ENCODE measurements around the gene KRT2. TPM values are rescaled to one million over a fixed set of nuclear protein-coding genes. Genes with fewer than 3 reads are reported as not detected.

KRT2 gene
- total and polyA plus RNA-seq, 2 donors: 3.6 to 26.4 TPM

DNA sequence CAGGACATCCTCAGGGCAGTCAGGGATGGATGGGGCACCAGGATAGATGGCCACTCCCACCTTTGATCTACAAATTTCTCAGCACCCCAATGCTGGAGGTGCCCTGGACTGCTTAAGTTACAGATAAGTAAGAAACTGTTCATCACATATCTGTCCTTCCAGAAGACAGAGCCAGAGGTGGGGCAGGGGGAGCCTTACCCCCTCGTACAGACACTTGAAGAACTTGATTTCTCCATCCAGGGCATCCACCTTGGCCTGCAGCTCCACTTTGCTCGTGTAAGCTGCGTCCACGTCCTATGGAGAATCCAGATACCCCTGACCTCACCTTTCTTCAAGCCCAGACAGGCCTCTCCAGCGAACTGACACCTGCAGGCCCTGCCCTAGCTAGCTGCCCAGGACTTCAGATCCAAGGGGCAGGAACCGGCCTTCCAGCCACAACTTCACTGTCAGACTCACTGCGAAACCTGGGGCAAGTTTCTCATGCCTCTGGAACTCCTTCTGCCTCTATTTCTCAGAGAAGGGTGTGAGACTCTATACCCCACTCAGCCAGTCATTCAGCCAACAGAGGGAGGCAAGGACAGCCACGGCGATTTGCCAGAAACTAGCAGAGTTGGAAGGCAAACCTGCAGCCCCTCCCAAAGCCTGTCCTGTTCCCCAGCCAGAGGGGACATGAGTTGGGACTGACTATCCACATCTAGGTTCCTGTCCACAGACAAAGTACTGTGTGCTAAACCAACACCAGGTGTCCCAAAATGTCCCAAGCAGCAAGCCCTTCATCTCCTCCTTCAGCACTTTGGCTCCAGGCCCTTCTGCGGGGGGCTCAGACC, 37.4 kb downstream of the KRT2 start:
- Histone ChIP-seq H3K9me3 (ENCODE audit: control insufficient read depth in 2 of 2, insufficient read depth in 1 of 2, low read length in 1 of 2) (no peaks in the 10 kb centered on the region), H3K4me1 (ENCODE audit: control insufficient read depth in 2 of 2, insufficient read depth in 2 of 2, low read length in 2 of 2) (peaks cover 15 to 56% of the 10 kb centered on the region in 2 donors), H3K27me3 (ENCODE audit: control insufficient read depth in 2 of 2, insufficient read depth in 1 of 2, low read length in 1 of 2) (no peaks in the 10 kb centered on the region), H3K27ac (ENCODE audit: low read depth in 1 of 2, low read length in 1 of 2) (peak overlapping the region; percentile 74 to 77), H3K36me3 (ENCODE audit: control insufficient read depth in 2 of 2, insufficient read depth in 2 of 2, low read length in 1 of 2) (no peaks in the 10 kb centered on the region), H3K4me3 (ENCODE audit: low read length in 2 of 2) (no peak overlapping the region)
- WGBS: 92% methylated on average over 10 of the region's 10 CpGs
- DNase-seq (ENCODE audit: low read depth in 6 of 9, low spot score in 9 of 9): no peak

DNA sequence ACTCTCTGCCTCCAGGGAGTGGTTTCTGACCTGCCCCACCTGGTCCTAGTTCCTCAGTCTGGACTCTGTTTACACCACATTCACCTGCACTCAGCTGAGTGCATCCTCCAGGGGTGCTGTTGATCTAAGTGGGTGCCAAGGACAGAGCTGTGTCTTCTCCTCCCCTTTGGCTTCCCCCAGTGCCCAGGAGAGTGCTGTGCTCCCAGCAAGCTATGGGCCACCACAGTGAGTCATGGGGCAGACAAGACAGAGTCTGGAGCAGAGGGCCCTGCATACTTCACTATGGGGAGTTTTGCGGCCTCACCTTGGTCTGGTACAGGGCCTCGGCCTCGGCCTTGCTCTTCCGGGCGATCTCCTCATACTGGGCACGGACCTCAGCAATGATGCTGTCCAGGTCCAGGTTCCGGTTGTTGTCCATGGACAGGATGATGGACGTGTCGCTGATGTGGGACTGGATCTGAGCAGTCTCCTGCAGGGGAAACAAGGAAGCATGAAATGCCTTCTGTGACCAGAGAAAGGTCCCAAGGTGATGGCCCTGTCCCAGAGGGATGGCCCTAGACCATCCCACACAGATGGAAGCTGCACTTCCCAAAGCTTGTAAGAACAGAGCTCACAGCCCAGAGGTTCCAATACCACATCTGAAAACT, 38.5 kb downstream of the KRT2 start:
- no peak overlapping the region for H3K27ac ChIP-seq (ENCODE audit: low read depth in 1 of 2, low read length in 1 of 2)
- WGBS: 97% methylated on average over 9 of the region's 9 CpGs
- DNase-seq (ENCODE audit: low read depth in 6 of 9, low spot score in 9 of 9): no peak
- H3K36me3 ChIP-seq (ENCODE audit: control insufficient read depth in 2 of 2, insufficient read depth in 2 of 2, low read length in 1 of 2): no peaks in the 10 kb centered on the region
- peaks cover 19 to 64% of the 10 kb centered on the region in 2 donors for H3K4me1 ChIP-seq (ENCODE audit: control insufficient read depth in 2 of 2, insufficient read depth in 2 of 2, low read length in 2 of 2)
- no peaks in the 10 kb centered on the region for H3K9me3 ChIP-seq (ENCODE audit: control insufficient read depth in 2 of 2, insufficient read depth in 1 of 2, low read length in 1 of 2)
- no peaks in the 10 kb centered on the region for H3K27me3 ChIP-seq (ENCODE audit: control insufficient read depth in 2 of 2, insufficient read depth in 1 of 2, low read length in 1 of 2)
- no peak overlapping the region for H3K4me3 ChIP-seq (ENCODE audit: low read length in 2 of 2)

DNA sequence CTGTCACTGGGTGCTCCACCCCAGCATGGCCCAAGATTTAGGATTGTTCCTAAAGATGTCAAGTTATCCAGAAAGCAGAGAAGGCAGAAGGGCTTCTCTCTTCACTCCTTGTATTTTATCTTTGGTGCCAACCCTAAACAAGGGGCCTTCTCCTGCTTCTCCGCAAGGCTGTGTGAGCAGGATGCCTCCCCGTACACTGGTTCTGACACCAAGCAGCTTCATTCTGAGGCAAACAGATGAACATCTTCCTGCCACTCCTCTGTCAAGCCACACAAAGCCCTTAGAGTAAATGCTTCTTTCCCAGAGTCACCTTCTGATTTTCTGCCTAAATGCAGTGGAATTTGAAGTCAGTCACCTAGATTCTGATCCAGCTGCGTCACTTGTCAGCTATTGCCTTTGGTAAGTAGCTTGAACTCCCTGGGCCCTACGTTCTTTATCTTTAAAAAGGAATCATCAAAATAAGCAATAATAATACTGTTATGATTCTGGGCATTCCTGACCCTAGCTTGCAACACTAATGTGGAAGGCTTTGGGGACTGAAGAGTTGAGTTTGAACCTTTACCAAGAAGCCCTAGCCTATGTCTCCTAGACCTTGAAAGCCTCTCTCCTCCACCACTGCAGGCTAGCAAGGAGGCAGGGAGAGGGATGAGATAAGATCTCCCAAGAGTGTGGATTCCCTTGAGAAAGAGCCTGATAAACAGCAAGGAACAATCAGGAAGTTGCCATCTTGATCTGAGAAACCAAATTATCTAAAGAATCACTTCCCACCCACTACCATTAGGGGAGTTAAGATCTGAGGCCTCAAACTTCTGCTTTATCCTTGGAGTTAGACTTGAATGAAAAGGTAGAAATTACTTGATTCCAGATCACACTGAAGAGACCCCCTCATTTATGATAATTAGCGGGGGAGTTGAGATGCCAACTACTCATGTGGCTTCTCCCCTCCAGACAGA, 39.3 kb downstream of the KRT2 start:
- DNase-seq (ENCODE audit: low read depth in 6 of 9, low spot score in 9 of 9): peak in 1 of 9 donors; percentile 33
- Histone ChIP-seq H3K4me3 (ENCODE audit: low read length in 2 of 2) (no peak overlapping the region), H3K4me1 (ENCODE audit: control insufficient read depth in 2 of 2, insufficient read depth in 2 of 2, low read length in 2 of 2) (peaks cover 27 to 72% of the 10 kb centered on the region in 2 donors), H3K9me3 (ENCODE audit: control insufficient read depth in 2 of 2, insufficient read depth in 1 of 2, low read length in 1 of 2) (no peaks in the 10 kb centered on the region), H3K27ac (ENCODE audit: low read depth in 1 of 2, low read length in 1 of 2) (peak overlapping the region; percentile 57 to 67), H3K27me3 (ENCODE audit: control insufficient read depth in 2 of 2, insufficient read depth in 1 of 2, low read length in 1 of 2) (no peaks in the 10 kb centered on the region), H3K36me3 (ENCODE audit: control insufficient read depth in 2 of 2, insufficient read depth in 2 of 2, low read length in 1 of 2) (no peaks in the 10 kb centered on the region)
- WGBS: 94% methylated on average over 5 of the region's 5 CpGs

DNA sequence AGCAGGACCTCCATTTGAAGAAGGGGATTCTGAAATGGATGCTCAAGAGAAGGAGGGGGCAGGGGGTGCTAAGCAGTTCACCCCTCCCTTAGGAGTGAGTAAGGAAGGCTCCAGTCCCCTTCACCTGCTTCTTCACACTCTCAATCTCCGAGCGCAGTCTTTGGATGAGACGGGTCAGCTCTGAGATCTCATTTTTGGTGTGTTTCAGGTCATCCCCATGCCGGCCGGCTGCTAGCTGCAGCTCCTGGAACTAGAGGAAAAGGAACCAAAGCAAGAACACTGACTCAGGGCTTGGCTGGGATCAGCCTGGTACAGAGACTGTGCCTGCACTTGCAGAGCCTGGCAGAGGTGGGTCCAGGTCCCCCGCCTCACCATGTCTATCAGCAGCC, 40.9 kb downstream of the KRT2 start:
- no peaks in the 10 kb centered on the region for H3K9me3 ChIP-seq (ENCODE audit: control insufficient read depth in 2 of 2, insufficient read depth in 1 of 2, low read length in 1 of 2)
- H3K4me3 ChIP-seq (ENCODE audit: low read length in 2 of 2): no peak overlapping the region
- no peaks in the 10 kb centered on the region for H3K27me3 ChIP-seq (ENCODE audit: control insufficient read depth in 2 of 2, insufficient read depth in 1 of 2, low read length in 1 of 2)
- H3K36me3 ChIP-seq (ENCODE audit: control insufficient read depth in 2 of 2, insufficient read depth in 2 of 2, low read length in 1 of 2): no peaks in the 10 kb centered on the region
- WGBS: 97% methylated on average over 6 of the region's 6 CpGs
- H3K27ac ChIP-seq (ENCODE audit: low read depth in 1 of 2, low read length in 1 of 2): peak overlapping the region in 1 of 2 donors; percentile 72
- DNase-seq (ENCODE audit: low read depth in 6 of 9, low spot score in 9 of 9): no peak
- H3K4me1 ChIP-seq (ENCODE audit: control insufficient read depth in 2 of 2, insufficient read depth in 2 of 2, low read length in 2 of 2): peaks cover 28 to 75% of the 10 kb centered on the region in 2 donors

DNA sequence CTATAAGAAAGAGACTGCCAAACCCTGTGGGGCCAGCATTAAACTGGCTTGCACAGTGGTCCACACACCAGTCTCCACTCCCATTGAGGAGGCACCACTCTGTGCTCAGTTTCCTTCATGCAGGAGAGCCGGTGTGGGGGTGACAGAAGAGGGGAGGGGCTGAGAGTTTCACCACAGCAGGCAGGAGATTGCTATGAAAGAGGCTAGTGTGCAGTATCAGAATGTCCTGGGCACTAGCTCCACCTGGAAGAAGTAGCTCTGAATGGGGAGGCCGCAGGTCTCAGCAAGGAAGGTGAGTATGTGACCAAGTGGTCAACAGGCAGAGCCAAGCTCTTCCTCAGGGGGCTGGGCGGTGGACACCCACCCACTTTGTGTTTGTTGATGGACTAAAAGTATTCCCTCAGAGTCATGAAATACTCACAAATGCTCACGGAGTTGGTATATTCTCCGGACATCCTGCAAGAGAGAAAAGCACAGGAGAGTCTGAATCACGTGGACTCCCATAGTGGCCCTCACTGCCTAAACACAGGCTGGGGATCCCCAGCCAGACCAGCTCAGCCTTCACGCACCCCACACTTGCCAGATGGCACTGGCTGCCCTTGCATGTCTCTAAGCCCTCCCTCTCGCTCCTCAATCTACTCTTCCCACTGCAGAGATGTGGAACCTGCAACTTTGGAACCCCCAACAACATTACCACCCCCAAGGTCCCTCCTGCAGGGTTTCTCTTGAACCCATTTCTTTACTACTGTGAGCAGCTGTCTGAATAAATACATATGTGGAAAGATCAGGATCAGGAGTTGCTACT, 43.0 kb downstream of the KRT2 start:
- no peaks in the 10 kb centered on the region for H3K27me3 ChIP-seq (ENCODE audit: control insufficient read depth in 2 of 2, insufficient read depth in 1 of 2, low read length in 1 of 2)
- peak in 1 of 9 donors; percentile 30 for DNase-seq (ENCODE audit: low read depth in 6 of 9, low spot score in 9 of 9)
- no peaks in the 10 kb centered on the region for H3K36me3 ChIP-seq (ENCODE audit: control insufficient read depth in 2 of 2, insufficient read depth in 2 of 2, low read length in 1 of 2)
- peak overlapping the region in 1 of 2 donors; percentile 3 for H3K27ac ChIP-seq (ENCODE audit: low read depth in 1 of 2, low read length in 1 of 2)
- H3K4me3 ChIP-seq (ENCODE audit: low read length in 2 of 2): no peak overlapping the region
- no peaks in the 10 kb centered on the region for H3K9me3 ChIP-seq (ENCODE audit: control insufficient read depth in 2 of 2, insufficient read depth in 1 of 2, low read length in 1 of 2)
- 93% methylated on average over 8 of the region's 8 CpGs for WGBS
- peaks cover 22 to 64% of the 10 kb centered on the region in 2 donors for H3K4me1 ChIP-seq (ENCODE audit: control insufficient read depth in 2 of 2, insufficient read depth in 2 of 2, low read length in 2 of 2)

DNA sequence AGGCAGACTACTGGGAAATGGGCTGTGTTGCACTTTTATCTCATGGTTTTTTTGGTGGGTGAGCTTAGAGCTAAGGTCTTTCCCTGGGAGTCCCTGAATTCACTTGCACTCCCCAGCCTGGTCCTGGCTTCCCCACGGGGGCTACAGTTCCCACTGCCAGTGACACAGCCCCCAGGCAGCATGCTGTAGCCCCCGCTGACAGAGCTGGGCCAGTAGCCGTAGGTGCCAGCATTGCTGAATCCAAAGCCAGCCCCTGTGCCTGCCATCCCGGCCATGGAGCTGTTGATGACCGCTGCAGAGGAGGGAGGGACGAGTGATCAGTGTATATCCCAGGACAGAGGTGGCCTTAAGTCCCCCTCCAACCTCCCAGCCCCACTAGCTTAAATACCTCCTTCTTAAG, 43.9 kb downstream of the KRT2 start:
- WGBS: 97% methylated on average over 6 of the region's 6 CpGs
- Histone ChIP-seq H3K4me3 (ENCODE audit: low read length in 2 of 2) (no peak overlapping the region), H3K36me3 (ENCODE audit: control insufficient read depth in 2 of 2, insufficient read depth in 2 of 2, low read length in 1 of 2) (no peaks in the 10 kb centered on the region), H3K9me3 (ENCODE audit: control insufficient read depth in 2 of 2, insufficient read depth in 1 of 2, low read length in 1 of 2) (no peaks in the 10 kb centered on the region), H3K27ac (ENCODE audit: low read depth in 1 of 2, low read length in 1 of 2) (peak overlapping the region in 1 of 2 donors; percentile 54), H3K4me1 (ENCODE audit: control insufficient read depth in 2 of 2, insufficient read depth in 2 of 2, low read length in 2 of 2) (peaks cover 16 to 59% of the 10 kb centered on the region in 2 donors), H3K27me3 (ENCODE audit: control insufficient read depth in 2 of 2, insufficient read depth in 1 of 2, low read length in 1 of 2) (no peaks in the 10 kb centered on the region)
- no peak for DNase-seq (ENCODE audit: low read depth in 6 of 9, low spot score in 9 of 9)

DNA sequence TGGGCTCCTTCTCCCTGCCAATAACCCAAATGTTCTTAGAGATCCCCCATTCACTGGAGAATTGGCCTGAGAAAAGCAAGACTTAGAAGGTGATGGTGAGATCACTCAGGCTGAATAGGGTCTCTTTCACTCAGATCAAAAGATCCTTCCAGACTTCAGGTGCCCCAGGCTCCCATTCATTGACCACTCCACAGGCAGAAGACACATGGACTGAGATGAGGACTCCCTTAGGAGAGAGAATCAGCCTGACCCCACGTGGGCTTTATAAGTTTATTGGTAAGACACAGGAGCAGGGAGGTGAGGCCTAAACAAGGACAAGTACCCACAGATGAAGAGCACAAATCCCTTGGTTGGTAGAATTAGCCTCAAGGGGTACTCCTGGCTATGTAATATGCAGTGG, 44.7 kb downstream of the KRT2 start:
- no peak overlapping the region for H3K27ac ChIP-seq (ENCODE audit: low read depth in 1 of 2, low read length in 1 of 2)
- H3K4me1 ChIP-seq (ENCODE audit: control insufficient read depth in 2 of 2, insufficient read depth in 2 of 2, low read length in 2 of 2): peaks cover 13 to 54% of the 10 kb centered on the region in 2 donors
- no peak overlapping the region for H3K4me3 ChIP-seq (ENCODE audit: low read length in 2 of 2)
- no peaks in the 10 kb centered on the region for H3K36me3 ChIP-seq (ENCODE audit: control insufficient read depth in 2 of 2, insufficient read depth in 2 of 2, low read length in 1 of 2)
- 90% methylated on average over 1 of the region's 1 CpG for WGBS
- peaks cover 0 to 6% of the 10 kb centered on the region in 2 donors for H3K27me3 ChIP-seq (ENCODE audit: control insufficient read depth in 2 of 2, insufficient read depth in 1 of 2, low read length in 1 of 2)
- H3K9me3 ChIP-seq (ENCODE audit: control insufficient read depth in 2 of 2, insufficient read depth in 1 of 2, low read length in 1 of 2): no peaks in the 10 kb centered on the region
- no peak for DNase-seq (ENCODE audit: low read depth in 6 of 9, low spot score in 9 of 9)

DNA sequence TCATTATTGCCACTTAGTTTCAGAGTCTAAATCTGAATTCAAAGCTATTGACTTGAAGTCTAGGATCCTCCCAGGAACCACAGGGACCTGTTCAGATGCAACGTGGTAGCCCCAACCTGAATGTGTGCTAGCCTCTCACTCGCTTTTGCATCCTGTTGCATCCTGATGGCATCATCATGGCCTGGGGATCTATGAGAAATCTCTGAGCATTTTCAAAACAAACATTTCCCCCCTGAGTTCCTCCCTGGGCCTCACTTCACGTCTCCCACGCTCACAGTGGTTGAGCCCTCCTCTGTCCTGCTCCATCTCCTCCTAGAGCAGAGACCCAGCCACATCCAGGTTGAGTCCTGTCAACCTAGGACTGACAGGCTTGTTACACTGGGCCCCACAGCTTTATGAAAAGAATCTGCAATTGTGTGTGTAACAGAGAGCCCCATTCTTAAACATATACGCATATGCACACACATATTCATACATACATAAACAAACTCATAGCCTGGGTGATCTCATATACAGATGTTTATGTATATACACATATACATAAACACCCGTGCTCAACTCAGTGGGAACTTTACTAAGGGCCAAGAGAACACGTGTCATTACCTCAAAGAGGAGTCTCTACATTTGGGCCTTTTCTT, 45.3 kb downstream of the KRT2 start:
- DNase-seq (ENCODE audit: low read depth in 6 of 9, low spot score in 9 of 9): no peak
- no peak overlapping the region for H3K27ac ChIP-seq (ENCODE audit: low read depth in 1 of 2, low read length in 1 of 2)
- H3K36me3 ChIP-seq (ENCODE audit: control insufficient read depth in 2 of 2, insufficient read depth in 2 of 2, low read length in 1 of 2): no peaks in the 10 kb centered on the region
- H3K9me3 ChIP-seq (ENCODE audit: control insufficient read depth in 2 of 2, insufficient read depth in 1 of 2, low read length in 1 of 2): no peaks in the 10 kb centered on the region
- H3K27me3 ChIP-seq (ENCODE audit: control insufficient read depth in 2 of 2, insufficient read depth in 1 of 2, low read length in 1 of 2): peaks cover 1 to 11% of the 10 kb centered on the region in 2 donors
- H3K4me1 ChIP-seq (ENCODE audit: control insufficient read depth in 2 of 2, insufficient read depth in 2 of 2, low read length in 2 of 2): peaks cover 13 to 53% of the 10 kb centered on the region in 2 donors
- H3K4me3 ChIP-seq (ENCODE audit: low read length in 2 of 2): no peak overlapping the region
- WGBS: 87% methylated on average over 7 of the region's 7 CpGs
